ENCODE data around the gene RAP1GAP2.
"Not testable (repeated sequence)": the region's sequence is repeated elsewhere in the genome, so short reads cannot be mapped to it uniquely, and the experiment has no call there.

Gene RAP1GAP2

DNA sequence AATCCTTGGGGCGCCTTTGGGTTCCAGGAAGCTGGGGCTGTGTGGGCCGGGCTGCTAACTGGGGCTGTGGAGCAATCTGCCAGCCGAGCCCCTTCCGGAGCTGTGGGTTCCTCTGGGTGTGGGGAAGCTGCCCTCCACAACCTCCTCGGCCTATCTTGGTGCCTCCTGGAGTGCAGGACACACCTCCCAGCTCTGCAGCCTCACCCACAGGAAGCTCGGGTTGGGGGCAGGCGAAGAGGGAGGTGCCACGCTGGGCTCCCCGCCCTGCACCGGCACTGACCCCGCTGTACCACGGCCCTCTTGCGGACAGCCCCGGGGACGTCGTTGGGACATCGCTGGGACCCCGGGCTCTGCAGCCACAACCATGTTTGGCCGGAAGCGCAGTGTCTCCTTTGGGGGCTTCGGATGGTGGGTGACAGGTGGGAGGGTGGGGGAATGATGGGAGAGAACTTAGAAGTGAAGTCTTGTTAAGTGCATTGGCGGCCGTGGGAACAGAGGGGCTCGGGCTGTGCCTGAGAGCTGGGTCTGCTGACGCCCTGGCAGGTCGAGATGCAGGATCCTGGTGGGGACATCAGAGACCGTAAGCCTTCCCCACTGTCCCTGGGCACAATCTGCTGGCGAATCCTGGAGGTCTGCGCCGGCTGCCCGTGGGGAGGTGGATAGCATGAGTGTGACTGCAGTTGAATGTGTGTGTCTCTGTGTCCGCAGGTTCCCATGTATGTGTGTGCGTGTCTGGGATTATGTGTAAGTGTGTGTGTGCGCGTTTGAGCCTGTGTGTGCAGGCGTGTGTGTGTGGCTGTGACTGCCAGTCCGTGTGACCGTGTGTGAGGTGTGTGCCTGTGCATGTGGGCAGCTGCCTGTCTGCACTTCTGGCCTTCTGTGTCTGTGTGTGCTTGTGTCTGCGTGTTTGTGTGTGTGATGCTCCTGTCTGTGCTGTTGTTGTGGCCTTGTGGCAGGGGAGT, at the start of gene RAP1GAP2:
Gene RAP1GAP2, plus strand, starts transcription at position 275 of the 962 bp plus-strand sequence. Its CDS starts 90 bp downstream, at position 365.
- DNase-seq (ENCODE audit: low spot score) = peak; percentile 70

DNA sequence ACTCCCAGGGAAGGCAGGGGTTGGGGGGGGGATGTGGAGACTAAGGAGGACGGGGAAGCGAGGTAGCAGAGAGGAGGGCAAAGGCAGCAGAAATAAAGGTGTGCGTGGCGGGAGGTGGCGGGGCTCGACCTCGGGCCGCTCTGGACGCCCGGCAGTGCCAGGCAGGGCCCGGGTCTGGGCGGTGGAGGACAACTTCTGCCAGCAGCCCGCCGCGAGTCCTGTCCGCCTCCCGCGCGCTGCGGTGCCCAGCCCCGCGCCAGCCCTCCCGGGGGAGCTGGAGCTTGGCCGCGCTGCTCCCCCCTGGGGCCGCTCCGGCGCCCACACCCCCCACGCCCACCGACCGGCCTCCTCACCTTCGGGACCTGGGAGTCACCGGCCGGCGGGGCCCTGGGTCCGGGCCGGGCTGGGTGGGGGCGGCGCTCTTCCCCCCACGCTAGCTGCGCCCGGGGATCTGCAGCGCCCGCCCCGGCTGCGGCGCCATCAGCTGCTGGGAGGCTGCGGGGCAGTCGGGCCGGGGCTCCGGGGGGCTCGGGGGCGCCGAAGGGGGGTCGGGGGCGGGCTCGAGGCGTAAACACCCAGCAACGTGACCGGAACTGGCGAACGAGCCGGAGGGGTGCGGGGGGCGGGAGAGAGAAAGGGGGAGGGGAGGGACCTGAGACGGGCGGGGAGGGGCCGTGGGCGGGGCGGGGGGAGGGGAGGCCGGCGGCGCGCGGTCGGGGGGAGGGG, 47.0 kb upstream of the RAP1GAP2 start, which contains the start of gene CCDC92B:
Gene CCDC92B, minus strand, starts transcription at position 595 of the 726 bp plus-strand sequence. CDS start 14,507 bp downstream, outside the sequence.
- DNase-seq (ENCODE audit: low spot score) = no peak

DNA sequence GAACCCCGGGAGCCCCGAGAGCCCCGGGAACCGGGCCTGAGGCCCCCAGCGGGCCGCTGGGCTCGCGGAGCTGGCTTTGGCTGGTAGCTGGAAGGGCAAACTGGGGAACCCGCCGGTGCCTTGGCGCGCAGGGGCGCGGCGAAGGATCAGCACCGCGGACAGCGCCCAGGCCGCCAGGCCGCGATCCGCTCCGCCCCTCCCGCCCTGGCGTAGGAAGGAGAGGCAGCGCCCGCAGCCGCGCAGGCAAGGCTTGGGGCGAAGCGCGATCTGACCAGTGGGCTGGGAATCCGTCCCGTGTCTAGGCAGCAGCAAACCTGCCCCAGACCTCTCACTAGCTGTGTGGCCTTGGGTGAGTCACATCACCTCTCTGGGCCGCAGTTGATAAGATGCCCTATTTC, 46.5 kb upstream of the RAP1GAP2 start:
- peak; percentile 60 for DNase-seq (ENCODE audit: low spot score)

DNA sequence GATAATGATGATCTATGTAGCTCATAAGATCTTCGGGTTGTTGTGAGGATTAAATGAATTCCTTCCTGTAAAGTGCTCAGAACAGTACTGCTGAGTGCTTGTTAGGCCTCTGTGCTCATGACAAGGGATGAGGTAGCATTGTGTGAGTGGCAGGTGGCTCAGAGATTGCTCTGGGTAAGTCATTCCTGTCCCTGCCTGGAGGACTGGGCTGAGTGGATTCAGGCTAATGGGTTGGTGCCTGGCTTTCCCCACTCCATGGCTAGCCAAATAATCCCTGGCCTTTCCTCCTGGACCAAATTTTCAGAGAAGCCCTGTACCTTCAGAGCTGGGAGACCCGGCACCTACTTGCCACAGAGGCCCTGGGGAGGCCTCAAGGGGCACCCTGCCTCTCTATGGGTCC, 45.5 kb upstream of the RAP1GAP2 start:
- no peak for DNase-seq (ENCODE audit: low spot score)

DNA sequence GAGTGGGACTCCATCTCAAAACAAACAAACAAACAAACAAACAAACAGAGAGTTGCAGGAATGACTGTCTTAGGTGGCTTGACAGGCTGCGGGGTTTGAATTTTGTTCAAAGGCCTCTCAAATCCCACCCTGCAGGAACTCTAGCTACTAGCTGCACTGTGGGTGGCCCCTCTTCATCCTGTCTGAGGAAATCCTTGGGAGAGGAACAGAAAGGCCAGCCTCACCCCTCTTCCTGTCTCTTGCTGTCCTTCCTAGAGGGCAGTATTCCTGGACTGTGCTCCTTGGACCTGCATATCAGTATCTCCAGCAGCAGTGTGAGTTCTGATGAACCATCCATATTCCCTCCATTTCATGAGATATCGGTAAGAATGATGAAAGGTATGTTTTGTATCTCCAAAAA, 44.7 kb upstream of the RAP1GAP2 start:
- no peak for DNase-seq (ENCODE audit: low spot score)

DNA sequence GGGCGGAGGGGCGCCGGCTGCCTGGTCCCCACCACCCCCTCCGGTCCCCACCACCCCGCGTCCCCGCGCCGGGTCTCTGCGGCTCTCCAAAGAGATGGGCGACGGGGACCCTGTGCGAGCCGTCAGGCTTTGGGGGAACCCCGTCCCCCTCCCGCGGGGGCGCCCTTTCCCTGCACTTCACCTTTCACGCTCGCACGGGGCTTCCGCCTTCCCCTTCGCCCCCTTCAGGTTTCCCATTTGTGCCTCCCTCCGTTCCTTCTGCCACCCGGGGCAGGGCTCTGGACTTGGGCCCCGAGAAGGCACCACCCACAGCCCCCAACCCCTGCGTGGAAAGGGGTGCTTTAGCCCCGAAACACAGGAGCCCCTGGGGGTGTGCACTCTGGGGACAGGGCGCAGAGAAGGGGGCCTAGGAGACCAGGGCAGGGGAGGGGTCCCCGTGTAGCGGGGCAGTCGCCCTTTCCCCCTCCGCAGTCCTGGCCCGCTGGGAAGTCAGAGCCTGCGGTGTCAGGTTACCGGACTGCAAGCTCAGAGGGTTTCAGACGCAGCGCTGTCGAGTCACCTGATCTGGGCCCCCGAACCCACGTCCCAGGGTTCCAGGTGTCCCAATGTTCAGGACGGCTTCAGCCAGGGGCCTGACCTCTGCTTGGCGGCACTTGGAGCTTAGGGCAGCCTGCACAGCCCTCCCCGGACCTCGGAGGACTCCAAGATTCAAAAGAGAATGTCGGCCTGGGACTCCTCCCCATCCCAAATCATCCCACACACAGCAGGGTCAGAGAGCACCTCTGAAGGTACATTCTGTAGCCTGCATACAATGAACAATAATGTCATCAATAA, 40.1 kb upstream of the RAP1GAP2 start:
- no peak for DNase-seq (ENCODE audit: low spot score)

DNA sequence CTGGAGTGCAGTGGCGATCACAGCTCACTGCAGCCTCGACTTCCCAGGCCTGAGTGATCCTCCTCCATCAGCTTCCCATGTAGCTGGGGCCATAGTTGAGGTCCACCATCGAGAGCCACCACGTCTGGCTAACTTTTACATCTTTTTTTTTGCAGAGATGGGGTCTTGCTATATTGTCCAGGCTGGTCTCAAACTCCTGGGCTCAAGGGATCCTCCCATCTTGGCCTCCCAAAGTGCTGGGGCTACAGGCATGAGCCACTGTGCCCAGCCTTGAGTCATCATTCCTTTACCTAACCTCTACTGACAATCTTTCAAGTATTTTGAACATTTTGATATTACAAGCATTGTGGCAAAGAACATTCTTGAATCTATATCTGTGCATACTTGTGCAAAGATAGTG, 37.4 kb upstream of the RAP1GAP2 start:
- no peak for DNase-seq (ENCODE audit: low spot score)

DNA sequence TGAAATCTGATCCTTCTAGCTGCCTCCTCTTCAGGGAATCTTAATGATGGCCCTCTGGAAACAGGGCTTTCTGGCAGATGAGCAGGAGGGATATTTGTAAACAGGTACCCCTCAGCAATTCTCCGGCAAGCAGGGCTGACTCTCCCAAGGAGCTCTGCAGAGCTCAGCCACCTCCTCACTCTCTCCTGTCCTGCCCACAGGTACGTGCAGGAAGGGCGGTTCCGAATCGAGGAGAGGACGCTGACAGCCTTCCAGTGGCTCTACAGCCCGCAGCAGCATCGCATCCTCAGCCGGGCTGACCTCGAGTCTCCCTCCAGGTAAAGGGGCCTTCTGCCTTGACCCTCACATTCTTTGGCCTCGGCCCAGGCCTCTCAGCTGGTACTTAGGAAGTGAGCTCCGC, 26.1 kb upstream of the RAP1GAP2 start:
- no peak for DNase-seq (ENCODE audit: low spot score)

DNA sequence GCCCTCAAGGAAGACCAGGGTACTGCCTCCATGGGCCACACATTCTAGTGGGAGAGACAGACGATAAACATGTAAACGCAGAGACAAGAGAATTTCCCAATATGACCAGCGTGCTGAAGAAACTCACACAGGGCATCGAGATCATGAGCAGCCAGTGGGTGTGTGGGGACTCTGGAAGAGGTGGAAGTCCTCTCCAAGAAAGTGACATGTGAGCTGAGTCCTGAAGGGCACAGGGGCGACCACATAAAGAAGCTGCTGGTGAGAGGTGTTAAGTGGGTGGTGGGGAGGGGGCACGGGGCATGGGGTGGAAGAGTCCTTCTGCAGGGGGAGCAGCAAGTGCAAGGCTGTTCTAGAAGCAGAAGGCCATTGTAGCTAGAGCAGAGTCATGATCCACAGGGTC, 21.0 kb upstream of the RAP1GAP2 start:
- no peak for DNase-seq (ENCODE audit: low spot score)

DNA sequence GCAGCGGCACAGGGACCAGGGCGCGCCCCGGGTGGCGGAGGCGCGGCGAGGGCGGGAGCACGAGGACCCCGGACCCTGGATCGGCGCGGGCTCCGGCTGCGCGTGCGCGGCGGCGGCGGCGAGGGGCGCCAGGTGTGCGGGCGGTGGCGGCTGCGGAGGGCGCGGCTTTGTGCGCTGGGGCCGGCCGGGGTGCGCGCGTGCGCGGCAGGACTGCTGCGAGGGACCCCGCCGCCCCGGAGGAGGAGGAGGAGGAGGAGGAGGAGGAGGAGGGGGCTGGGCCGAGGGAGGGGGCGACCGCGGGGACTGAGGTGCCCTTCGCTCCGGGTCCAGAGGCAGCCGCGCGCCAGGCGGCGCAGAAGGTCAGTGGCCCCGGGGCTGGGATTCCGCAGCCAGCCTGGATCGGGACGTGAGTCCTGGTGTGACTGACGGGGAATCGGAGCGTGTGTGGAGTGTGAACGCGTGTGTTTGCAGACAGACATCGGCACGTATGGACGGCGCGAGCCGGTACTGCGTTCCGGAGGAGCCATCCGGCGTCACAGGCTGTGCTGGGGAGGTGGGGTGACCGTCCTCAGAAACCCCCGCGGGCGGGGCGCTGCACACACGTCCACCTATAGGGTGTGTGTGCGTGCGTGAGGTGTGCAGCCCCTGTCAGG, 19.5 kb upstream of the RAP1GAP2 start:
- no peak for DNase-seq (ENCODE audit: low spot score)

DNA sequence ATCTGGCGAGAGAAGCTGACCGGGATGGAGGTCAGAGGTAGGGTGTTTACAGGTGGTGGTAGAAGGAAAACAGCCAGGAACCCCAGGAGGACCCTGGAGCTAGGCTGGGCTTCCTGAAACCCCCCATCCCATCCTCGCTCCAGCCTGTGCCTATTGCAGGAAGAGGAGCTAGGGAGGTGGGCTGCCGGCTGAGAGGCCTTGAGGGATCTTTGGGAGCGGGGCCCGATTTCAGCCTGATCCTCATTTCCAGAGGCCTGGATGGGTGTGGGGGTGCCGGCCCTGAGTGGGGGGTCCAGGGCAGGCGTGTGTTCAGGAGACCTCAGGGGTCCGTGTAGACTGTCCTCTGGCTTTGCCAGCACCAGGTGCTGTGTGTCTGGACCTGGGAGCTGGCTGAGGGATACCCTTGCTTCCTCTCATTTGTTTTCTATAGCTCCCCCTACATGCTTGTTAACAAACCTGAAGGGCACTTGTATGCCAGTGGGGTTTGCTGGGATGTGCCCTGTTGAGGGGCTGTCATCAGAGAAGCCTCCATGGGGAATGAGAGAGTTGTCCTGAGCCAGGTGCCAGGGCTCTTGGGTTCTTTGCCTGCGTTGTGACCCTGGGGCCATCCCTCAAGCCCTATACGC, 18.9 kb upstream of the RAP1GAP2 start:
- DNase-seq (ENCODE audit: low spot score) = no peak

DNA sequence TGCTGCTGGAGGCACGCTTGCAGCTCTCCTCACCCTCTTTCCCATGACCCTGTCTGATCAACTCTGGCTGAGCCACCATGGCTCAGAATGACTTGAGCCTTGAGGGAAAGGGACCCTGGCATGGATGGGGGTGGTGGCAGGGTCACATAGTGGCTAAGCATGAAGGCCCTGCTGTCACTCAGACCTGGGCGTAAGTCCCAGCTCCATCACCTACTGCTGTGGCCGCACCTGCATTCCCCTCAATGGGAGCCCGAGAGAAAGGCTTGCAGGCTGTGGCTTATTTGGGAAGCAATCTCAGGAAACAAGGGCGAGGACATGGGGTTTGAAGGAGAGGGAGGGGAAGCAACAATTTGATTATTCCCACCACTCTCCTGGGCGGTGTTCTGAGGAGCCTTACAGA, 17.7 kb upstream of the RAP1GAP2 start:
- DNase-seq (ENCODE audit: low spot score) = no peak

DNA sequence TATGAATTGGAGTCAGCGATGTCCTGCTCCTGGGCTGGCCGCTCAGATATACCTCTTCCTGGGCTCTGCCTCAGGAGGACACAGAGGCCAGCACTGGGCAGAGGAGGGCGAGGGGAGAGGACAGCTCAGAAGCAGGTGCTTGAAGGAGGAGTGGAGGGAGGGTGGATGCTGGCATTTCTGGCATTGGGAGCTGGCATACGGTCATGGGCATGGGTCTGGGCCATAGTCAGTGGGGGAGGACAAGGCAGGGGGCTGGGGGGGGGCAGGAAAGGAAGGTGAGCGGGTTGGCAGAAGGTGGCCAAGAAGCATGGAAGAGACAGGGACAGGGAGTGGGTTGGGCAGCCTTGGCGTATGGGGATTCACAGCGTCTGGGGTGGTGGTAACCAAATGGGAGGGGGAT, 16.7 kb upstream of the RAP1GAP2 start:
- DNase-seq (ENCODE audit: low spot score) = no peak

DNA sequence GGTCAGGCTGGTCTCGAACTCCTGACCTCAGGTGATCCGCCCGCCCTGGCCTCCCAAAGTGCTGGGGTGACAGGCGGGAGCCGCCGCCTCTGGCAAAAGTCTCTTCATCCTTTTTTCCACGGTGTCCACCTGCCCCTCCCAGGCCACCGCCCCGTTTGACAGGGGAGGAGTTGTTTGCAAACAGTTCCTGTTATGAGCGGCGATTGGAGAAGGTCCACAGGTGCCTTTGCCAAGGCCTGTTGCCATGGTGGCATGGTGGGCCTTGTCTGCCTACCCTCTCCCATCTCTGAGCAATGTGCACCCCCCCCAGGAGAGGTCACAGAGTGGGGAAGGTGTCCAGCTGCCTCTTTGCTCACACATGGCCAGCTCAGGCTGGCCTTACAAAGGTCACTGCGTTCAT, 16.0 kb upstream of the RAP1GAP2 start:
- no peak for DNase-seq (ENCODE audit: low spot score)

DNA sequence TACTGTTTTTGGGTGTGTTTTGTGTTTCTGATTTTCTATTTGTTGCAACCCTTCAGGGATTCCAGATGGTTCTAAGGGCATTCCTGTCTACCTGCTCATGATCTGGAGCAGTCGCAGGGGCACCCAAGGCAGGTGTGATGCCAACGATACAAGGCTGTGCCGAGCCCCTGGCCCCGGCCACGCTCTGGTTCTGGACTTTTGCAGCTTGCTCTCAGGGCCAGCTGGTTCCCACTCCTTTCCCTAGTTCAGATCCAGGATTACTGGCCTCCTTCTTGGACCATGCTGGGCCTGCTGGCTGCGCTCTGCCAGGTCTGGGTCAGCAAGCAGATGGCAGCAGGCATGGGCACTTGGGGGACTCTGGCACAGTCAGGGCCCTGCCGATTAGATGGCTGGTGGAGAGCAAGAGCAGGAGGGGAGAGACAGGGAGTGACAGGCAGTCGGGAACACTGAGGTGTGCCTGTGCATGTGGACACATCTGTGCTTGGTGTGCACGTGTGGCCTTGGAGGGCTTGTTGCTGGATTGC, 15.2 kb upstream of the RAP1GAP2 start:
- DNase-seq (ENCODE audit: low spot score) = no peak

DNA sequence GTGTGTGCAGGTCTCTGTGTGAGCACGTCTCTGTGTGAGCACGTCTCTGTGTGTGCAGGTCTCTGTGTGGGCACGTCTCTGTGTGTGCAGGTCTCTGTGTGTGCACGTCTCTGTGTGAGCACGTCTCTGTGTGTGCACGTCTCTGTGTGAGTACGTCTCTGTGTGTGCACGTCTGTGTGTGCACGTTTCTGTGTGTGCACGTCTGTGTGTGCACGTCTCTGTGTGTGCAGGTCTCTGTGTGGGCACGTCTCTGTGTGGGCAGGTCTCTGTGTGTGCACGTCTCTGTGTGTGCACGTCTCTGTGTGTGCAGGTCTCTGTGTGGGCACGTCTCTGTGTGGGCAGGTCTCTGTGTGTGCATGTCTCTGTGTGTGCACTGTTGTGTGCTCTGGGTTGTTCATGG, 14.6 kb upstream of the RAP1GAP2 start:
- DNase-seq (ENCODE audit: low spot score) = not testable (repeated sequence)

DNA sequence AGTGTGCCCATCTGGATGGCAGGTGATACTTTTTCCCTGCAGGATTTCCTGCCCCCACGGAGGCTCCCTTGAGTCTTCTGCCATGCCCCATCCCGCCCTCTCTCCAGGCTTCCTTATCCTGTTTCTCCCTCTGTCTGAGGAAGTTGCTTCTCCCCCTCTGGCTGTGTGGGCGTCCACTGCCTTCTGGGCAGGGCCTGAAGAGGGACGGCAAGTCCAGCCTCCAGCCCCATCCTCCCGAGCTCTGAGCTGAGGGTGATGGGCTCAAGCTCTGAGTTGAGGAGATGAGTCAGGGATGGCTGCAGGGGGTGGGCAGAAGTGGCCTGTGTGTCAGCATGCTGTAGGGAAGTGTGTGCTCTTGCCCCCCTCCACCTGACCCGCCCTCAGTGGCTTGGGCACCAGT, 14.2 kb upstream of the RAP1GAP2 start:
- no peak for DNase-seq (ENCODE audit: low spot score)

DNA sequence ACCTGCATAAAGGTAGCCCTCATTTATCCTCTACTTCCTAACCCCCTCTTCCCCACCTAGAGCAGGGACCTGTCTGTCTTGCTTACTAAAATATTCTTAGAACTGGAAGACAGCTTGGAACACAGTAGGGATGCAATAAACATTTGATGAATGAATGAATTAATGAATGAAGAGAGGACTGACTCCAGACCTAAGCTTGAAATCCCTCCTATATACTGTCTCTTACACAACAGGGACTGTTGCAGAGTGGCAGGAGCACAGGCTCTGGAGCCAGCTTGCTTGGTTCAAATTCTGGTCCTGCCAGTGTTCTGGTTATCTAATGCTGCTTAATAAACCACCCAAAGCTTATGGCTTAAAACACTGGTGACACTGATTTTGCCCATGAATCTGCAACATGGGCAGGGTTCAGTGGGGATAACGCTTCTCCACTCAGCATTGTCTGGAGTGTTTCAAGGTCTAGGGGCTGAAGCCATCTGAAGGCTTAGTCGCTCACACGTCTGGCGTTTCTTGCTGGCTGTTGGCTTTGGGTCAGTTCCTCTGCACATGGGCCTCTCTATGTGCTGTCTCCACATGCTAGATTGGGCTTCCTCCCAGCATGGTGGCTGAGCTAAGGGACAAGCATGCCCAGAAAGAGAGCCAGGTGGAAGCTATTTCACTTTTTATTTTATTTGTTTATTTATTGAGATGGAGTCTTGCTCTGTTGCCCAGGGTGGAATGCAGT, 12.8 kb upstream of the RAP1GAP2 start:
- DNase-seq (ENCODE audit: low spot score) = no peak

DNA sequence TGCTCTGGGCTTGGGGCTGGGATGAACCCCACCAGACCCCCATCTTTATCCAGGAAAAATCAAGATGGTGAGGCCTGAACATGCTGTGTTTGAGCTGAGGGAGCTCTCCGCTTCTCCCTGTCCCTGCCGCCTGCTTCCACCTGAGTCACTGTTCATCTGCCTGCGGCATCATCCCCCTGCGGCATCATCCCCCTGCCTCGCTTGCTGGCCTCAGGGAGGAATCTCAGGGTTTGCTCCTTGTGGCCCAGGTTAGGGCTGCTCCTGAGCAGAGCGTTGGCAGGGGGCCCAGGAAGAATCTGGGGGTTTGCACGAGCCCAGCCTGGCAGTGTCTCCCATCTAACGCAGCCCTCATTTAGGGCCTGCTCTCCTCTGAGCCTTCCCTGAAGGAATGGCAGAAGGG, 11.4 kb upstream of the RAP1GAP2 start:
- DNase-seq (ENCODE audit: low spot score) = no peak

DNA sequence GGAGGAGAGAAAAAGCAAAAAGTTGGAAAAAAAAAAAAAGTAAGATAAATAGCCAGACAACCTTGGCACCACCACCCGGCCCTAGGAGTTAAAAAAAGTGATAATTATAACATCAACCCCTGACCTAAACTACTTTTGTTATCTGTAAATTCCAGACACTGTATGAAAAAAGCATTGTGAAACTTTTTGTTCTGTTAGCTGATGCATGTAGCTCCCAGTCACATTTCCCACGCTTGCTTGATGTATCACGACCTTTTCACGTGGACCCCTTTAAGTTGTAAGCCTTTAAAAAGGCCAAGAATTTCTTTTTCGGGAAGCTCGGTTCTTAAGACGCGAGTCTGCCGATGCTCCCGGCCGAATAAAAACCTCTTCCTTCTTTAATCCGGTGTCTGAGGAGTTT, 10.9 kb upstream of the RAP1GAP2 start:
- not testable (repeated sequence) for DNase-seq (ENCODE audit: low spot score)
